ENCODE data around the gene AMN. TPM values are rescaled to one million over a fixed set of nuclear protein-coding genes. Genes with fewer than 3 reads are reported as not detected.
A peak's percentile ranks its signal among the peaks of the same experiment; 100 is the strongest.
"Not testable (repeated sequence)": the region's sequence is repeated elsewhere in the genome, so short reads cannot be mapped to it uniquely, and the experiment has no call there.

AMN gene
- total RNA-seq (2014; rRNA removed; shearing (Covaris generic)) = not detected in 2 replicates

DNA sequence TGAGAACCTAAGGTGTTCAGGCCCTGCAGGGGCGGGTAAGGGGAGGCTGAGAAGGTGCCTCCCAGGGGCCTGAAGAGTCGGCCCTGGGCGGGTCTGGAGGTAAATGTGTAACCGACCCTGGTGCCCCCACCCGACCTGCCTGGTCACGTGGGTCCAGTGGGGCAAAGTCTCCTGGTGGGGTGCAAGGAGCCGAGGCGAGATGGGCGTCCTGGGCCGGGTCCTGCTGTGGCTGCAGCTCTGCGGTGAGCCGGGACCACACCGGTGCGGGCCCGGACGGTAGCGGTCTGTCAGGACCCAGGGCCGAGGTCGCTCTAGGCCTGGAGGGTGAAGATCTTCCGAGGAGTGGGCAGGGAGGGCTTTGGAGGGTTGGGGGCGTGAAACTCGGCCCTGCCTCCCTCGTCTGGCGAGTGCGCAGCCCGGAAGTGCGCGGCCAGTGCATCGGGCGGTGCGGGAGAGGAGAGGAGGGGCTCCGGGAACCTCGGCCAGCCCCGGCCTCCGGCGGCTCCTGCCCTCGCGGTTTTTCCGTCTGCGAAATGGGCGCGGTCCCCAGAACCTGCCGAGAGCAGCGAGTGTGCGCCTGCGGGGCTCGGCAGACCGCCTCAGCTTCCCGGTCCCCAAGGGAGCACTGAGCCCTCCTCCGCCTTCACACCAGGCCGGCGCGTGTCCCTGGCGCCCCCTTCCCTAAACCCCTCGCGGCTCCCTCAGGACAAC is at the start of gene AMN:
AMN (plus strand) TSS at position 174 of the 711 bp plus-strand sequence; CDS start at position 200, 26 bp downstream.
- DNase-seq (ENCODE audit: low read depth) = no peak

DNA sequence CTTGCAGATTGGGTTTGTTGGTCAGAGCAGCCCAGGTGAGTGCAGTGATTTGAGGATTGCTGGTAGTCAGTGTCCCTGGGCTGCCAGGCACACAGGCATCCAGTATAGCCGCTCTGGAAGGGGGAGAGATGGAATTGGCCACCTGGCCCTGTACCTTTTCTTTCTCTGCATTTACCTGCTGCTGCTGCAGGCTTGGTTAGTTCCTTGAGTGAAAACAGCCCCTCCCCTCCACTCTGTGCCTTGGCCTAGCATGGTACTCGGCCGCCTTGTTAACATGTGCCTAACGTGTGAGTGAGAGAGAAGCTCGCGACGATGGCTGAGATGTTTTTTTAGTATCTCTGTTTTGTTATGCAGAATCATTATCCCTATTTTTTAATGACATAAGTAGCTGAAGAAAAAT is 49.3 kb upstream of the AMN start:
- no peak for DNase-seq (ENCODE audit: low read depth)

DNA sequence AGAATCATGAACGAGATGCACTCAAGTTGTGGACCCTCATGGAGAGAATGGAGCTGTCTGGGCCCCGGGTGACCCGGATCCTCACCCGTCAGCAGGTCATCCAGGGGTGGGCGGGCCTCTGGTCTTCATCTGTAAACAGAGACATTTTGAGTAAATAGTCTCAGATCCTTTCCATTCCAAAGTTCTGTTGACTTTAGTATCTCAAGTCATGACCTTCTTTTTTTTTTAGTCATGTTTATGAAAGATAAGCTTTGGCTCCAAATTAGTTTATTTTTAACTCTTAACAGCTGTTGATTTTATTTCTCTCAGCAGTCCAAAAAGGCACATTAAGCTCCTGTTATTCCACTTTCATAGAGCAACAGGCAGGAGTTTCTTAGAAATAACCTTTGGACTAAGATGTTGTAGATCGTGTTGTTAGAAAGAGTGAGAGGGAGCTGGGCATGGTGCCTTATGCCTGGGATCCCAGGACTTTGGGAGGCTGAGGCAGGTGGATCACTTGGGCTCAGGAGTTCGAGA is 48.9 kb upstream of the AMN start:
- no peak for DNase-seq (ENCODE audit: low read depth)

DNA sequence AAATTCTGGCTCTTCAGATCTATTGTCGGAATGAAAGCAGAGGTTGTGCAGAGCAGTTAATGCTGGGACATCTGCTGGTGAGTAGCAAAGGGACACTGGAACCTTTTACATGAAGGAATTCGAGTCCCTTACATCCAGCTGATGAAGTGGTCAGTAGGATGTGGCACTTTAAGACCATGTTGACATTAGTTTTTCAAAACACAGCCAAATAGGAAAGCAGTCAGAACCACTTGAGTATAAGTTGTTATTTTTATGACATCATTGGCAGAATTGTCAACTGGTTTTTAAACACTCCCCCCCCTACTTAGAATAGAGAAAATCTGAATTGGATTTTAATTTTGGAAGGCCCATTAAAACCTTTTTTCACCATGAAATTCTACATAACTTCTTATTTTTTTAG is 46.8 kb upstream of the AMN start:
- no peak for DNase-seq (ENCODE audit: low read depth)

DNA sequence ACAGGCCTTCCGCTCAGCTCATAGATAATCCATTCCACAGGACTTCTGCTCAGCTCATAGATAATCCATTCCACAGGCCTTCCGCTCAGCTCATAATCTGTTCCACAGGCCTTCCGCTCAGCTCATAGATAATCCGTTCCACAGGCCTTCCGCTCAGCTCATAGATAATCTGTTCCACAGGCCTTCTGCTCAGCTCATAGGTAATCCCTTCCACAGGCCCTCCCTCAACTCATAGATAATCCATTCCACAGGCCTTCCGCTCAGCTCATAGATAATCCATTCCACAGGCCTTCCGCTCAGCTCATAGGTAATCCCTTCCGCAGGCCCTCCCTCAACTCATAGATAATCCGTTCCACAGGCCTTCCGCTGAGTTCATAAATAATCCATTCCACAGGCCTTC is 45.0 kb upstream of the AMN start:
- not testable (repeated sequence) for DNase-seq (ENCODE audit: low read depth)

DNA sequence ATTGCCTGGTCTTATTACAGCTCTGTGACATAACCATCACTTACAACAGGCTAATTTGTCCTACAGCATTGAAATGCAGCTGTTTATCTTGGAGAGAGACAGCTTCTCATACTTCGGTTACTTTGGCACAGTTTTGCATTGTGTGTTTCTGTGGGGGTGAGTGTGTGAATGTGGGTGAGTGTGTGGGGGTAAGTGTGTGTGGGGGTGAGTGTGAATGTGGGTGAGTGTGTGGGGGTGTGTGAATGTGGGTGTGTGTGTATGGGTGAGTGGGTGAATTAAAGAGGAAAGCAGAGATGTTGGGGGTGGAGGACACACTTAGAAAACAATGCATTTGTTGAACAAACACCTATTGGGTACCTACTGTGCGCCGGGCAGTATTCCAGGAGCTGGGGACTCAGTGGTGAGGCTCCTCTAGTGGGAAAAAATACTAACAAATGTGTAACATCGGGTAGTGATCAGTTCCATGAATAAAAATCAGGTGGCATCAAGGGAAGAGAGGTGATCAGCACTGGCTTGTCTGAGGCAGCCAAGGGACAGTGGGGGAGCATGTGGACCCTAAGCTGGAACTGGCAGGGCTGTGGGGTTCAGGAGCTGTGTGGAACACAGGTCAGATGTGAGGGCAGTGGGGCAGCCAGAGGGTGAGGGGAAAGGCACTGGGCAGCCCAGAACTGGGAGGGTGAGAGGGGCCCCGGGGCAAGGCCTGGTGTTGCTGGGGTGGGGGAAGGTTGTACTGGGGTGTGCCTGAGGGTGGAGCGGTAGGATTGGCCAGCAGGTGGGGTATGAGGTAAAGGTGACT is 44.1 kb upstream of the AMN start:
- no peak for DNase-seq (ENCODE audit: low read depth)

DNA sequence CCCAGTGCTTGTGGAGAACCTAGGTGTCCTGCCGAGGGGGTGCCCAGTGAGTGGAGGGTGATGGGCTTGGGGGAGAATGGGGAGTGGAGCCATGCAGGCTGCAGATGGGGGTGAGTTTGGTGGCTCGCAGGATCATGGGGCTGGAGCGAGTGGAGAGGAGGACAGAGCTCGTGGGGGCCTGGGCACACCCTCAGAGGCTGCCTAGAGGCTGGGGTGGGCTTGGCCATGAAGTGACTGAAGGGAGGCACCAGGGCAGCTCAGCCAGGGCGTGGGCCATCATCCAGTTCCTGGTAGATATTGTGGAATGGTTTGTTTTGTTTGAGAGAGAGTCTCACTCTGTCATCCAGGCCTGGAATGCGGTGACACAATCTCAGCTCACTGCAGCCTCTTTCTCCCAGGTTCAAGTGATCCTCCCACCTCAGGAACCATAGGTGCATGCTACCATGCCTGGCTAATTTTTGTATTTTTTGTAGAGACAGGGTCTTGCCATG is 43.4 kb upstream of the AMN start:
- peak; percentile 2 for DNase-seq (ENCODE audit: low read depth)

DNA sequence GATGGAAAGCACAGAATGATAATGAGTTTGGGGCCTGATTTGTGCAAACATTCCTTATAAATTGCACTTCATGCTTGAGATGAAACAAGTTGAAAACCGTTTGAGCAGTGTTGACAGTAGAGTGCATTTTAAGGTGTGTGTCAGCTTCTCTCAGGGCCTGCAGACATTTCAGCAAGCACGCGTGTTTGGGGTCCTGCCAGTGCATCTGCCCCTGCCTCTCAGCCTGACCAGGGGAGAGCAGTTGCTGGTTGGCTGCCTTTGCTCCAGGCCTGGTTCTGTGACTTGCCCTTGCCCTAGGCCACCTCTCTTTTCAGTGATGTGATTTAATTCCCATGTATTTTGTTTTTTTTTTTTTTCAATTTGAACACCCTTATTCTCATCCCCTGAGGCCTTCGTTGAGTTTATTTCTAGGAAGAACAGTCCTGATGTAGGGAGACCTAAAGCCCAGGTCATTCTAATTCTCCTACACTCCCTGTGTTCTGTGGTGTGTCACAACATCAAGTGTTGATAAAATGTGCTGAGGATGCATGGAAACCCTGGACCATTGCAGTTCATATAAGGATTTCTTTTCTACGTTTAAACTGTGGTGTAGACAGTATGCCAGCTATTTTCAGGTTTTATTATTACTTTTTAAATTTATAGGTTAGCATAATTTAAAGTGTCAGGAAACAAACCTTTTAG is 40.1 kb upstream of the AMN start:
- no peak for DNase-seq (ENCODE audit: low read depth)

DNA sequence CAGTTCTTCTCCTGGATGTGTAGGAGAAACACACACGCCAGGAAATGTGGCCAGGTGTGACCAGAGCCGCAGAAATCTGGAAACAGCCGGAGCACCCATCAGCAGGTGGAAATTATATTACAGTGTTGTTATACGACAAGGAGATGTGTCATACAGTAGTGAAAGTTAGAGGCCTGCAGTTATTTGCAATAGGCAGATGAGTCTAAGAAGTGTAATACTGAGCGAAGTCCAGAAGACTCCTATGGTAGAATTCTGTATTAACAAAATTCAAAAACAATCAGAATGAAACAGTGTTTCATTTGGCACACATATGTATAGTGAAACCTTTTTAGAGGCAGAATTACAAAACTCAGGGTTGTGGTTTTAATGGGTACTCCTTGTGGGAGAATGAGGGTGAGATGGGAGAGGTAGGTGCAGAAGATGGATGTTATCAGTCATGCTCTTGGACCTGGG is 39.3 kb upstream of the AMN start:
- no peak for DNase-seq (ENCODE audit: low read depth)

DNA sequence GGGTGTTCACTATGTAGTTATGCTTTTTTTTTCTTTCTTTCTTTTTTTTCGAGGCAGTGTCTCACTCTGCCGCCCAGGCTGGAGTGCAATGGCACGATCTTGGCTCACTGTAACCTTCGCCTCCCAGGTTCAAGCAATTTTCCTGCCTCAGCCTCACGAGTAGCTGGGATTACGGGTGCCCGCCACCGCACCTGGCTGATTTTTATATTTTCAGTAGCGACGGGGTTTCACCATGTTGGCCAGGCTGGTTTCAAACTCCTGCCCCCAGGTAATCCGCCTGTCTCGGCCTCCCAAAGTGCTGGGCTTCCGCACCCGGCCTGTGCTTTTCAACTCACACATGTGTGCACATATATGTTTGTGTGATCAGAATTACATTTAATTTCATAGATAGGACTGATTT is 38.9 kb upstream of the AMN start:
- no peak for DNase-seq (ENCODE audit: low read depth)

DNA sequence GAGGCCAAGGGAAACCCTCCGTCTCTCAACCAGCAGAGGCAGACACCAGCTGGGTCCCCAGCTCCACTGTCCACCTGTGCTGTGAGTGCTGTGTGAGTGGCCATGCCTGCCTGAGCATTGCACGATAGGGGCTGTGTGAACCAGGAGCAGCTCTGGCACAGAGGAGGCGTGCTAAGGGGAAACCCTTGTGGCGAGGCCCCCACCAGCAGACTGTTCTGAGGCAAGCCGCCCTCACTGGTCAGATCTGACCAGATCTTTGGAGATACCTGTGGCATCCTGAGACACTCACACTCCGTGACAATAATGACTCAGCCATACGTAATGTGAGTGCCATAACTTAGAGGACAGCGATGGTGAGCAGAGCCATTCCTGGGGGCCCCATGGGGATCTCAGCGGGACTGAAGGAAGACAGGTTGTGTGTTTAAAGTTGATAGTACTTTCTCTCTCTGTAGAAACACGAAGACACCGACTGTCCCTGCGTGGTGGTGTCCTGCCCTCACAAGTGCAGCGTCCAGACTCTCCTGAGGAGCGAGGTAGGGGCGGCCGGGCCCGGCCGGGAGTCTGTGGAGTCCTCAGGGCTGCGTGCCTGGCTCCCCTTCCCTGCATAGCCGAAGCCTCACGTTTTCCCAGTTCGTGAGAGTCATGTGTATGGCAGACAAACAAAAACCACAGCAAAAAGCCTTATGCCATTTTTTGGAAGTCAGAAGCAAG is 36.6 kb upstream of the AMN start:
- no peak for DNase-seq (ENCODE audit: low read depth)

DNA sequence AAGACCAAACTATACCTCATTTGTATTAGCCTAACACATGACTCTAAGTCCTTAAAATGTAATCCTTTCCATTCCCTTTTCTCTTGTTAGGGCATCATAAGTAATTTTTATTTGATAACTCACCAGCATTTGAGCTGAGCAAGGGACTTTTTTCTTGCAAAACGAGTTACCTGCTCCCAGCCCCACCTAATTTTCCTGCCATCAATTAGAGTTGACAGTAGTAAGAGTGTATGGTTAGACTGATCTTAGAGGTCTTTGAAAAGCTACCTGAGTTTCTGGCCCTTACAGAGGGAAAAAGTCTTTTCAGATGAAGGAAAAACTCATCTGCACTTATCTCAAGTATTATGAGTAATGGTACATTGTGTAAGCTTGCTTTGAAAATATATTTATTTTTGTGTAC is 33.7 kb upstream of the AMN start:
- DNase-seq (ENCODE audit: low read depth) = no peak

DNA sequence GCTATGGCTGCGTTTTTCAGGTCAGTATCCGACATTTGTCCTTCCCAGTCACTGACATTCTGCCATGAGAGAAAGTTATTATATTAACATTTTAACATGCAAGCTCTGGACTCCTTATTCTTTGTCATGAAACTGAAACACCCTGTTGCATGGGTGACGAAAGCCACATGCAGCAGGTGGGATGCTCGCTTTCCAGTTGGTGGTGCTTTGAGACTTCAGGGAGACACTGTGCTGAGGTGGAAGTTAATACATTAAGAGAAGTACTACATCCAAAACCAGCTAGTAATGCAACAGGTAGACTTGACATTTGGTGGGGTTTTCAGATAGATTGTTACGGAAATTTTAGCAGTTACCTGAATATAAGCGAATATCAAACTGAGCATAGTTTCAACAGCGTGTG is 32.8 kb upstream of the AMN start:
- no peak for DNase-seq (ENCODE audit: low read depth)

DNA sequence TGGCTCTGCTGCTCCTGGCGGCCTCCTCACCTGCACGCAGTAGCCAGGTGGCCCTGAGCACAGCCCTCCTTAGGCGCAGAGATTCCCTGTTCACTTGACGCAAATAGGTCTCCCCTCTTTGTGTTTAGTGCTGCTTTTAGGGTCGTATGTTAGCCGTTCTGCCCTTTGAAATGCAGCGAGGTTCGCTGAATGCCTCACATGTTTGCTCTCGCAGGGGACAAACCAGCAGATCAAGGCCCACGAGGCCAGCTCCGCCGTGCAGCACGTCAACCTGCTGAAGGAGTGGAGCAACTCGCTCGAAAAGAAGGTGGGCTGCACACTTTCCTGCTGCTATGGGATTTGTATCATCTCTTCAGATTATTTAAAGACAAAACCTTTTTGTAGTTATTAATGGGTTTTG is 31.4 kb upstream of the AMN start:
- DNase-seq (ENCODE audit: low read depth) = no peak

DNA sequence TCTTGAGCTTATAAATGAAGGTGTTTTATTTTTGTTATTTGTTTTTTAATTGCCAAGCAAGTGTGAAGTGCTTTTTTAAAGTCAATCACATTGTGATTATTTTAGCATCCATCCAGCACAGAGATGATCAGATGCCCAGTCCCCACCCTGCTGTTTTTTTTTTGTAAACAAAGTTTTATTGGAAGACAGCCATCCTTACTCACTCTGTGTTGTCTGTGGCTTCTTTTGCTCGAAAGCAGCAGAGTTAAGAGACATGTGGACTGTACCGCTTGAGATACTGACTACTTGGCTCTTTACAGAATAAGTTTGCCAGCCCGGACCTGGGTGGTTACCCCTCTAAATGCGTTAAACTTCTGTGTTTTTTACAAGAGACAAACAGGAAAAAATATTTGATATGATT is 30.9 kb upstream of the AMN start:
- DNase-seq (ENCODE audit: low read depth) = peak; percentile 45

DNA sequence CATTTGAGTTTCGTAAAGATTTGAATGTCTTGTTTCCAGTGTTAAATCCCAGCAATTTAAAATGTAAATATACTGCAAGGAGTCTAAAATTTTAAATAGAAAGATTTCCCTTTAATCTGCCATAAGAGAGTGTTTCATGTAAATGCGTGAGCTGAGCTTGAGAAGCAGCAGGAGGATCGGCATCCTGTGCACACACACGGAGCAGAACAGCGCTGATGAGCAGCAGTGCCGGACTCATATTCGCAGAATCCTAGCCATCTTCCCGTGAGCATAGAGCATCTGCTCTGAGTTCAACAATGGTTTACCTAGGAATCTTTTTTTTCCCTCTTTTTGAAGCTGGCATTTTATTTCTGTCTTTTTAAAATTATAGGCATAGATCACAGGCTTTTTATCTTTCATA is 29.8 kb upstream of the AMN start:
- DNase-seq (ENCODE audit: low read depth) = no peak

DNA sequence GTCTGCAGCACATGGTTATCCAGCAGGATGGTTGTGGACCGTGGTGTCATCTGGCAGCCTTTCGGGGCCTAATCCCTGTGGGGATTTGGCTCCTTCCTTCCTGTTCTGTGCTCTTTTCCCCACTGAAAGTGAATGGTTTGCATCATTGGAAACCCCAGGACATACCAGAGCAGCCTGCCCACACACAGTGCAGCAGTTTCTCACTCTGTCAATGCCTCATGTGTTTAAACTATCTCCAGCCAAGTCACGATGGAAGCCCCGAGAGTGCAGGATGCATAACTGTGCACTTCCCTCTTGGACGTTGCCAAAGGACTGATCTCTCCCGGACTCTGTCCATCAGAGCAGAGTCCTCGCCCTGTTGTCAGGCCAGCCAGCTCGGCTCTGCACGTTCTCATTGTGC is 29.0 kb upstream of the AMN start:
- DNase-seq (ENCODE audit: low read depth) = no peak

DNA sequence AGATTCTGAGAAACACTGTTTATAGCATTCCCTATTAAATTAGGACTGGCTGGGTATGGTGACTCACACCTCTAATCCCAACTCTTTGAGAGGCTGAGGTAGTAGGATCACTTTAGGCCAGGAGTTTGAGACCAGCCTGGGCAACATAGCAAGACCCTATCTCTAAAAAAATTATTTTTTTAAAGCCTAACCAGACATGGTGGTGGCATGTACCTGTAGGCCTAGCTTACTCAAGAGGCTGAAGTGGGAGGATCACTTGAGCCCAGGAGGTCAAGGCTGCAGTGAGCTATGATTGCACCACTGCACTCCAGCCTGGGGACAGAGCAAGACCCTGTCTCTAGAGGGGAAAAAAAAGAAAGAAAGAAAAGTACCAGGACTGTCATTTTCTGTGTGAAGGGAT is 25.7 kb upstream of the AMN start:
- DNase-seq (ENCODE audit: low read depth) = peak; percentile 3

DNA sequence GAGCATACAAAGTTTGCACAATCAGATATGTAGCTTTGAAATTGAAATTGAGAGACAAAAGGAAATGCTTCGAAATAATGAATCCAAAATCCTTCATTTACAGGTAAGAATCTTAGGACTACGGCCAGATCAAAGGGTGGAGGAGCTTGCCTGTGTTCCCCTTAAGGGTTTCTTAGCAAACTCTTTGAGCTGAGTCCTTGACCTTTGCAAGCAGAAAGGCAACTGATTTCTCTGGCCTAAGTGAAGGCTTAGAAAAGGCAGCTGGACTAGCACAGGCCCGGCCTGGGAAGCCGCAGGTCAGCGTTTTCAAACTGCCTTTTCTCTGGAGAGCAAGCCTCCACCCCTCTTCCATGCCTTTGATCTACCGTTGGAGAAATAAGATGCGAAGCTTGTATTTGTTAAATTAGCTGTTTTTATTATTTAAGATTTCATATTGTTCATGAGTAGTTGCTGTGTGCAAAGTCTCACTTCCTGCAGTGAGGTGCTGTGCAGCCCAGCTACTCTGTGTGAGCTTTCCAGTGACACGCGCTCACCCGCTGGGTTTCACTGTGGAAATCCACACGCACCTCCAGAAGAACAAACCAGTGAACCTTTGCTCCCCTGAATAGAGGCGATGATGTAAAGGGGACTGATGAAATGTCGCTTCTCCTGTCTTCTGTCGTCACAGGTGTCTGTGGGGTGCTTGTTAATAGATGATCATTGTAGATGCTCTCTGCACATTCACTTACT is 25.0 kb upstream of the AMN start:
- no peak for DNase-seq (ENCODE audit: low read depth)

DNA sequence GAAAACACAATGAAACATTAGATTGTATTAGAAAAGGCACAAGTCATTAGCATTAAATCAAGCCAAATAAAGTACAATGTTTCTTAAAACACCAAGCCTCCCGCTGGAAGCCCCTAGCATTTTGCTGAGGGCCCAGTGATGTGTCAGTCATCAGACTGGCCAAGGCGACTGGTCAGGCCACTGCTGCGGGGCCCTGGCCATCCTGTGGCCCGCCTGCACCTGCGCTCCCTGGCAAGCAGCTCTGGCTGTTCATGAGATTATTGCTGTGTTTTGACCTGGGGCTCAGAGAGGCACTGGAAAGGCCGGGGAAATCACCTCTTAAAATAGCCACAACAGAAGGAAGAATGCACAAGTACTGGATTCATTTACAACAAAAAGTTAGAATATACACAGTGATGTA is 24.2 kb upstream of the AMN start:
- DNase-seq (ENCODE audit: low read depth) = no peak
